GM21717 (cell line): Measurements from ENCODE around the gene FGFBP3.

Experiments used
- ATAC-seq: cut with Tn5 transposase; IDR thresholded peaks from one replicate; pipeline ENCODE4 v1.9.1; 2021; ENCODE audit warnings: mild to moderate bottlenecking, moderate library complexity; ENCODE audit not compliant: unreplicated experiment

FGFBP3 gene

GRCh38 chr10:91909117-91909677 lies at the start of gene FGFBP3:
Gene FGFBP3, minus strand, starts transcription at chr10:91909486. Its CDS starts 517 bp downstream, at chr10:91908969.
- ATAC-seq, result no peak

- no peak for ATAC-seq
These were observed 47.8 kb upstream of the FGFBP3 start for GRCh38 chr10:91957091-91957490.

GRCh38 chr10:91955114-91955513 lies 45.8 kb upstream of the FGFBP3 start:
- ATAC-seq, result no peak

DNA sequence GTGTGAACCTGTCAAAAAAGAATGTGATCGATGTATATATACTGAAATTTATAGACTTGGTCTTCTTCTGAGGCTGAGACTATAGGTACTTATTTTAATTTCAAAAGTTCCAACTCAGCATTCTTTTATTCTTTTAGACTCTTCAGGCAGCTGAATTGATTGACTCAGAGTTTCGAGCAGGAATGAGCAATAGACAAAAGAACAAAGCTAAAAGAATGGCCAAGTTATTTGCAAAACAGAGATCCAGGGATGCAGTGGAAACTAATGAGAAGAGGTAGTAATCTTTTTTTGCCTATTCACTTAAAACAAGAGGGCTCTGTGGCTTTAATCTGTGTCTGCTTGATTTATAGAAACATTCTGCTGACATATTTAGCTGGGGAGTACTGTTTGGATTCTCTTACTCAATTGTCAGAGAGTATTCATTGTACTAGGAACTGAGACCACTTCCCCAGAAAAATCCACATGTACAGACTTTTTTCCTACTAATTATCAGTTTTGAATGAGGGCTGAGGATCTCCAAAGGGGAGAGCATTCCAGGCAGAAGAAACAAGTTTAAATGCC lies 44.4 kb upstream of the FGFBP3 start:
- no peak for ATAC-seq

GRCh38 chr10:91944880-91945630 lies 35.8 kb upstream of the FGFBP3 start:
- peak; percentile 52 for ATAC-seq

GRCh38 chr10:91941426-91941825 lies 32.1 kb upstream of the FGFBP3 start:
- no peak for ATAC-seq

DNA sequence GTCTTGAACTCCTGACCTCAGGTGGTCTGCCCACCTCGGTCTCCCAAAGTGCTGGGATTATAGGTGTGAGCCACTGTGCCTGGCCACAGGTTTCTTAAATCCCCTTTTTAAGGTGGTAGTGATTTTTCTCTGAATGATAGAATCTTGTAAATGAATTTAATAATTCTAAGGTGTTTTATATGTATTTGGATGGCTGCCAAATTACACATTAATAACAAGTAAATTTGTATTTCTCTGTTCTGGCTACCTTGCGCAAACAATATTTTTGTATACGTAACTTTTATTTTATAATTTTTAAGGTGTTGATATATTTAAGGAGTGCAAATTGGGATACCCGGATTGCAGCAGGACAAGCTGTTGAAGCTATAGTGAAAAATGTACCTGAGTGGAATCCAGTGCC lies 30.4 kb upstream of the FGFBP3 start:
- ATAC-seq, result no peak

DNA sequence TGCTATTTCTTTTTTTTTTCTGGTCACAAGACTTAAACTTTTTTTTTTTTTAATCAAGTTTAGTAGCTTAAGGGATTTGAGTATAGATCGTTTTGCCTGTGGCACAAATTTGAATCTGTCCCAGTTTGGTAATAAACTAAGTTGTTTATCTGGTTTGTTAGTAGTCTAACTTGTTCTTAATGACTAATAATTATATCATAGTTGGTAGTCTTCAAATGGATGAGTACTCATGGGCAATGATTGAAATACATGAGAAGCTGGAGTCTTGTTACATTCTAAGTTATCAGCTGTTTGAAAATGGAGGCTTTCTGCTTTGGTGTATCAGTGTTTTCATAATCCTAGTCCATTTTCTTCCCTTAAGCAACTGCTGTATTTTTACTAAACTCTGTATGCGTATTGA lies 26.6 kb upstream of the FGFBP3 start:
- ATAC-seq, result no peak

DNA sequence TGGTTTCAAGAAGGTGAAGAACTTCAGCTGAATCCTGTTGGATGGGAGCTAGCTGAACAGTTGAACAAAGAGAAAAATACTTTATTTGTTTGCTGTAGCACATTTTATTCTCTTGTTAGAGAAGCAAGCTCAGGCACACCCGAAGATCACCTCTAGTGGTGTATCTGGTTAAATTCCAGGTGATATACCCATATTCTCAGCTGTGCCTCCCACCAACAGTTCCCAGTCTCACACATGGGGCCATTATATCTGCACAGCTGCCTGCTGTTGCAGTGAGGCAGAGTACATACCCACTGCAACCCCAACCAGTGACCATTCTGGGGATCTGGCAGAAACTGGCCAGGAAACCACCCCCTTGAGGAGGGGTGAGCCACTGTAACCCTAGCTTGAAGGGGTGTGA lies 23.5 kb upstream of the FGFBP3 start:
- no peak for ATAC-seq

DNA sequence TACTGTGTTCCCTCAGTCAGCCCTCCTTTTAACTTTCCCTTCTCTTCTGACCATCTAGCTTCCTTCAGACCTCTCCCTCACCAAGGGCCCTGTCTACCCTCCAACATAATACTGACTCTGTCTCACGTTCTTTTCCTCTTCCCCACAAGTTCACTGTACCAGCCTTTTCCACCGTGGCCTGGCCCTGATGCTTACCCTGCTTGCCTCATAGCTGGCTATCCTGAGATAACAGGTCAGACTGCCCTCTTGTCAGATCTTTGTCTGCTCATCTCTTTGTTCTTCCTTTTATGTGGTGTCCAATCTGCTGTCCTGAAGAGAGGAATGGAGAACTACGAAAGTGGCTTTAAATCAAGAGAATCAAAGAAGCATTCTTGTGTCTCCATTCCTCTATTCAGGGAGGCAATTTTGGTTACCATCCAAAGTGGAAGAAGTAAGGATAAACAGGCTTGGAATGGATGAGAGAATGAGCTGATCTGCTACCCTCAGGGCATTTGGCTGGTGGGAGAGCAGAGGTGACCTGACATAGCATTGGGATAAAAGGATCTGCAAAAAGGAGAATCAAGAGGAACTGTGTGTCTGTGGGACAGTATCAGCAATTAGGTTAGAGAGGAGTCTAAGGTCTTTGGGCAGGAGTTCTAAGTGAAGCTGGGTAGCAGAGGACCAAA lies 22.4 kb upstream of the FGFBP3 start:
- no peak for ATAC-seq

DNA sequence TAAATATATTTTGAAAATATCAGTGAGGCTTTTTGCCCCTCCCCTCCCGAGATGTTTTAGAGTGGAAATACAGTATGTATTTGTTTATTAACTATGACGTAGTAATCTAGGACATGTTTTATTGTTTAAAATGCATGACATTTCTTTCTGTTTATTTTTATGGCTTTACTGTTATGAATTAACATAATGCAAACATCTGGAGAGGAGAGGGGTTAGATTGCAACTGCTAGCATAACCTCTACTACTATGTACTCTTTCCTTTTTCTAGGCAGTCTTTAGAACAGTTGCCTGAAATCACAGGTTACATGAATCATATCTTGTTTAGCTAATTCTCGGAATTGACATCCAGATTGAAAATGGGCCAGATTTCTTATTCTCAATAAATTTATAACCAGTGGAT lies 21.7 kb upstream of the FGFBP3 start:
- no peak for ATAC-seq

- no peak for ATAC-seq
These were observed 15.7 kb upstream of the FGFBP3 start for GRCh38 chr10:91925022-91925320.

DNA sequence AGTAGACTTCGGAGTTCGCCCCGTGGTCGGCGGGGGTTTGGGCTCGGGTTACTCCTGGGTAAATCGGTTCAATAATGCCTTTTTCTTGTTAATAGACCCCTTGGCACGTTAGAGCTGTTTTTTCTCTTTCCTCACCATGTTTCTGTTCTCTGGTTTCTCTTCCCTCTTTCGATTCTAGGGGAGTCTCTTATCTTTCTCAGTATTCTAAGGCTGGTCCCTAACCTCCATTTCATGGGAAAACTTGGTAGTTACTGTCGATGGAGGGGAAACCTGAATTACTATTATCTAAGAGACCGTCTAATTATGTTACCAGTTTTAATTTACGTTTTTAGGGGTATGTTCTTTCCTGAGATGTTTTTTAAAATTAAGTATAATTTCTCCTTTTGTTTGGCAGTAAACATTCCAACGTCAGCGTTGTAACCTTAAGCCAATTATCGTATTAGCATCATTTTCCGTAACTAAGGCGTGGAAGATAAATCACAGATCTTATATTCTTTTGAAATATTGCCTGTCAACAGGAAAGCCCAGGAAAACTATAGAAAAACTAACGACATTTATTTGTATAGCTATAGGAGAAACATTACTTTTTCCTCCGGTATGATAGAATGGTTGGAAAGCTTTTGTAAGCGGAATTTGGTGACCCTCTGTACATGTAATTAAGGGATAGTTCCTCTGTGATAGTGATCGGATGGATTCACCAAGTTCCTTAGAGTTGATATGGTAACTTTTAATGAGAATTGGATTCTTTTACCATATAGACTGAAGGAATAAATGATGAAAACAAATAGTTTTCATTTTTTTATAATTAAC lies 15.1 kb upstream of the FGFBP3 start:
- peak; percentile 49 for ATAC-seq

- peak; percentile 95 for ATAC-seq
These were observed 14.3 kb upstream of the FGFBP3 start, which contains the start of gene BTAF1 for GRCh38 chr10:91923371-91924211. Gene BTAF1, plus strand, starts transcription at chr10:91923770. Its CDS starts 307 bp downstream, at chr10:91924077.

- no peak for ATAC-seq
These were observed 10.4 kb upstream of the FGFBP3 start for GRCh38 chr10:91919651-91920050.

DNA sequence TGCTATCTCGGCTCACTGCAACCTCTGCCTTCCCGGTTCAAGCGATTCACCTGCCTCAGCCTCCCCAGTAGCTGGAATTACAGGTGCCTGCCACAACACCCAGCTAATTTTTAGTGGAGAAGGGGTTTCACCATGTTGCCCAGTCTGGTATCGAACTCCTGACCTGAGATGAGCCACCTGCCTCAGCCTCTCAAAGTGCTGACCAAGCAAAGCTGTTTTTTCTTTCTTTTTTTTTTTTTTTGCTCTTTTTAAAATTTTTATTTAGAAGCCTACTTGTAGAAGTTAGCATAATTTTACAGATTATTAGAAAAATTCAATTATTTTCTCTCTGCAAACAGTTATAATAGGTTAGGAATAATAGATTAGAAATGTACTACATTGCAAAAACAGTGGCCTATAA lies 1.2 kb upstream of the FGFBP3 start:
- ATAC-seq, result no peak

DNA sequence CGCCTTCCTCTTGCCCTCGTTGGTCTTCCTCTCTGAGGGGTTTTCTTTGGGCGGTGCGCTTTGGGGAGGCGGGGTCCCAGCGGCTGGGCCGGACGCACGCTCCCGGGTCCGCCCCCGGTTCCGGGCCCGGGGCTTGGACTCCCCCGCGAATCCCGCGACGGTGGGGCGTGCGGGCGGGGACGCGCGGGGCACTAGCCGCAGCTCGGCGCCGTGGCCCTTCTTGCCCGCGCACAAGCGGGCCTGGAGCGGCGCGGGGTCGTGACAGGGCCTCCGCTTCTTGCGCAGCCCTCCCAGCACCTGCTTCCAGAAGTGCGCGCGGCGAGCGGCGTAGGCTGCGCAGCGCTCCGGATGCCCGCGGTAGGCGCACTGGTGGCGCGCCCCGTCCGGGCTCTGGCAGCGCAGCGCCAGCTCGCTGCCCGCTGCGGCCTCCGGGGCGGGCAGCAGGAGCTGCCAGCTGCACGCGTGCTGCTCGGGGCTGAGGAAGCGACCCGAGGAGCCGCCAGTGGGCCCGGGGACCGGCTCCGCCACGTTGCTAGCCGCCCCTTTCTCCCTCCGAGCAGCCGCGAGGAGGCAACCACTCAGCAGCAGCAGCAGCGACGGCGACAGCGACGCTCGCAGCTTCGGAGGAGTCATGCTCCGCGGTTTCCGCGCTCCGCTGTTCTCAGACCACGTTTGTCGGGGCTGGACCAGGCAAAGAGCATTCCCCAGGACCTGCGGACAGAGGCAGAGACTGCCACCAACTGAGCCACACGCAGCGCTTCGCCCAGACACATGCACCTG lies 759 bp downstream of the FGFBP3 start:
- peak; percentile 91 for ATAC-seq

GRCh38 chr10:91907914-91908336 lies 1.4 kb downstream of the FGFBP3 start:
- ATAC-seq, result no peak

GRCh38 chr10:91907033-91907594 lies 2.2 kb downstream of the FGFBP3 start:
- no peak for ATAC-seq
